CD4-positive, alpha-beta T cell (primary cell): ENCODE measurements around the gene TSBP1. TPM values are rescaled to one million over a fixed set of nuclear protein-coding genes. Genes with fewer than 3 reads are reported as not detected.

Experiments used
- ATAC-seq: fragments of 200-7000 bp; cut with Tn5 transposase; one replicate; pipeline ENCODE4 v1.10.0; 2022; ENCODE audit warnings: mild to moderate bottlenecking; ENCODE audit not compliant: poor library complexity
- CTCF ChIA-PET: fragments of 350-600 bp; sonication (Branson Sonifier 250); formaldehyde crosslinking; loops from one replicate; lab custom pipeline; 2021; ENCODE audit warnings: antibody characterized with exemption, inconsistent platforms; lab: Charles Lee
- POLR2A ChIA-PET: fragments of 350-600 bp; sonication (Branson Sonifier 250); formaldehyde crosslinking; loops from one replicate; lab custom pipeline; 2021; ENCODE audit warnings: antibody characterized with exemption, inconsistent platforms; lab: Charles Lee
- DNase-seq, 14 experiments: peaks; one replicate each; pipeline ENCODE4 v3.0.0-alpha.2; 2013 to 2020; ENCODE audit warnings: mixed read lengths in 2 of 14
- H3K27ac ChIP-seq, 2 donors: one replicate each; pipeline versions ENCODE4 v1.5.1 to v1.7.0; 2013; ENCODE audit warnings: low read length in 2 of 2, low read depth in 1 of 2, mild to moderate bottlenecking in 1 of 2
- H3K27me3 ChIP-seq, 2 experiments: 1 replicate in 1 of 2; 2 replicates in 1 of 2; pipeline versions ENCODE4 v1.6.1 to v1.7.0; 2013; ENCODE audit warnings: low read length in 2 of 2, control low read depth in 1 of 2, mild to moderate bottlenecking in 1 of 2, moderate library complexity in 1 of 2; ENCODE audit not compliant: insufficient read depth in 2 of 2, control insufficient read depth in 1 of 2
- H3K36me3 ChIP-seq: one replicate; pipeline ENCODE4 v1.6.1; 2013; ENCODE audit warnings: low read length, control low read depth; ENCODE audit not compliant: insufficient read depth
- H3K4me1 ChIP-seq: one replicate; pipeline ENCODE4 v1.6.1; 2013; ENCODE audit warnings: low read length, control low read depth; ENCODE audit not compliant: insufficient read depth
- H3K4me3 ChIP-seq: one replicate; pipeline ENCODE4 v1.5.1; 2013; ENCODE audit warnings: mild to moderate bottlenecking, low read length, moderate library complexity
- H3K9me3 ChIP-seq, 2 experiments: 1 replicate in 1 of 2; 2 replicates in 1 of 2; pipeline versions ENCODE4 v1.6.1 to v1.7.0; 2013; ENCODE audit warnings: low read length in 2 of 2, mild to moderate bottlenecking in 2 of 2, control low read depth in 1 of 2, moderate library complexity in 1 of 2; ENCODE audit not compliant: control insufficient read depth in 1 of 2, insufficient read depth in 1 of 2
- H3K27ac Mint-ChIP-seq: one replicate; pipeline ENCODE4 v1.8.0; 2020; ENCODE audit warnings: mixed read lengths
- H3K27me3 Mint-ChIP-seq: one replicate; pipeline ENCODE4 v1.8.0; 2021; ENCODE audit warnings: mixed read lengths
- H3K36me3 Mint-ChIP-seq: one replicate; pipeline ENCODE4 v1.8.0; 2021; ENCODE audit warnings: low read depth, mixed read lengths
- H3K4me1 Mint-ChIP-seq: one replicate; pipeline ENCODE4 v1.8.0; 2021; ENCODE audit warnings: low read depth, mixed read lengths
- H3K4me3 Mint-ChIP-seq: one replicate; pipeline ENCODE4 v1.8.0; 2020; ENCODE audit warnings: mild to moderate bottlenecking, mixed read lengths
- H3K9me3 Mint-ChIP-seq: one replicate; pipeline ENCODE4 v1.8.0; 2020; ENCODE audit warnings: mixed read lengths
- intact Hi-C, 2 experiments: fragments of 100-400 bp; cut with DNase I in 1 of 2; cut with micrococcal nuclease in 1 of 2; formaldehyde crosslinking; loops; one replicate each; pipeline versions ENCODE4 v1.15.1 to v1.9.0; 2023 to 2025; cut with DNase I, micrococcal nuclease
- total RNA-seq, 174 experiments: library from RNA in 2 of 174; stranded (reverse) in 2 of 174; gene quantifications; one replicate each; pipeline ENCODE4 v1.2.3 and lab custom pipeline; 2021 to 2026
- TF ChIP-seq, protein P1 (sequence below): fragments of 200-600 bp; IDR thresholded peaks from one replicate; pipeline ENCODE4 v1.8.0; 2022; ENCODE audit warnings: antibody characterized with exemption, mild to moderate bottlenecking

The TSBP1 gene
- total RNA-seq, 2 experiments from 2014 or later = not detected

DNA sequence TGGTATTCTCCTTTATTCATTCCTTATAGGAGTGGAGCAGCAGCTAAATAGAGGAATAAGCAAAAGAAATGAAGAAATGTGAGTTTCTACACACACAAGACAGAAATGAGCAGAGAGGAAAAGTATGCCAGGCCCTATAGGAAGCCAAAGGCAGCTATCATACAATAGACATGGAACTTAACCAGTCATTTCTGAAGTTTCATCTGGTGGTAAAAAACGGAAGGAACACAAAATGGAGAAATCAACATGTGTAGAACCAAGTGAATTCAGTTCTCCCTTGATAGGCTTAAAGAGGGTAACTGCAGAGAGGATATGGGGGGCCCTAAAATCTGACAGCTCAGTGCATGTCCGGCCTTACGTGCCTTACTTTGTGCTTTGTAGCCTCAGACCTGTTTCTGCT lies 44.6 kb downstream of the TSBP1 start:
- no peaks in the 10 kb centered on the region for H3K9me3 ChIP-seq
- no peaks in the 10 kb centered on the region for H3K9me3 Mint-ChIP-seq
- TF ChIP-seq, protein P1, sequence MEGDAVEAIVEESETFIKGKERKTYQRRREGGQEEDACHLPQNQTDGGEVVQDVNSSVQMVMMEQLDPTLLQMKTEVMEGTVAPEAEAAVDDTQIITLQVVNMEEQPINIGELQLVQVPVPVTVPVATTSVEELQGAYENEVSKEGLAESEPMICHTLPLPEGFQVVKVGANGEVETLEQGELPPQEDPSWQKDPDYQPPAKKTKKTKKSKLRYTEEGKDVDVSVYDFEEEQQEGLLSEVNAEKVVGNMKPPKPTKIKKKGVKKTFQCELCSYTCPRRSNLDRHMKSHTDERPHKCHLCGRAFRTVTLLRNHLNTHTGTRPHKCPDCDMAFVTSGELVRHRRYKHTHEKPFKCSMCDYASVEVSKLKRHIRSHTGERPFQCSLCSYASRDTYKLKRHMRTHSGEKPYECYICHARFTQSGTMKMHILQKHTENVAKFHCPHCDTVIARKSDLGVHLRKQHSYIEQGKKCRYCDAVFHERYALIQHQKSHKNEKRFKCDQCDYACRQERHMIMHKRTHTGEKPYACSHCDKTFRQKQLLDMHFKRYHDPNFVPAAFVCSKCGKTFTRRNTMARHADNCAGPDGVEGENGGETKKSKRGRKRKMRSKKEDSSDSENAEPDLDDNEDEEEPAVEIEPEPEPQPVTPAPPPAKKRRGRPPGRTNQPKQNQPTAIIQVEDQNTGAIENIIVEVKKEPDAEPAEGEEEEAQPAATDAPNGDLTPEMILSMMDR = no peak
- no peaks in the 10 kb centered on the region for H3K27me3 Mint-ChIP-seq
- H3K36me3 Mint-ChIP-seq = no peaks in the 10 kb centered on the region
- ChIA-PET CTCF (no interaction called here), POLR2A (no interaction called here)
- peaks cover 0 to 2% of the 10 kb centered on the region in 2 experiments for H3K27me3 ChIP-seq
- DNase-seq (peak in 2 of 14 experiments; percentile 10 to 11), ATAC-seq (no peak)
- no peak overlapping the region for H3K27ac Mint-ChIP-seq
- H3K27ac ChIP-seq = no peak overlapping the region
- H3K4me1 ChIP-seq = no peaks in the 10 kb centered on the region
- H3K4me3 ChIP-seq = no peak overlapping the region
- intact Hi-C loops = no loop called here
- H3K4me1 Mint-ChIP-seq = no peaks in the 10 kb centered on the region
- no peak overlapping the region for H3K4me3 Mint-ChIP-seq
- no peaks in the 10 kb centered on the region for H3K36me3 ChIP-seq

DNA sequence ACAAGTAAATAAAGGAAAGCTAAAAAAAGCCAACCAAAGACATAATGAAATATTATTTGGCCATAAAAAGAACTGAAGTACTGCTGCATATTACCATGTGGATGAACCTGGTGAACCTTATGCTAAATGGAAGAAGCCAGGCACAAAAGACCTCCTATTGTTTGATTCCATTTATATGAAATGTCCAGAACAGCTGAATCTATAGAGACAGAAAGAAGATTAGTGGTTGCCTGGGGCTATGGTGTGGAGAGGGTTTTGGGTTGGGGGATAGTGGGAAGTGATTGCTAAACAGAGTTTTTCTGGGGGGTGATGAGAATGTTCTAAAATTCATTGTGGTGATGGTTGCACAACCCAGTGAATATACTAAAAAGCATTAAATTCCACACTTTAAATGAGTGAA lies 53.2 kb downstream of the TSBP1 start:
- Mint-ChIP-seq H3K27ac (no peak overlapping the region), H3K9me3 (no peaks in the 10 kb centered on the region), H3K36me3 (no peaks in the 10 kb centered on the region), H3K27me3 (no peaks in the 10 kb centered on the region), H3K4me1 (no peaks in the 10 kb centered on the region), H3K4me3 (no peak overlapping the region)
- Histone ChIP-seq H3K27me3 (peaks cover 0 to 4% of the 10 kb centered on the region in 2 experiments), H3K36me3 (no peaks in the 10 kb centered on the region), H3K9me3 (no peaks in the 10 kb centered on the region), H3K4me1 (no peaks in the 10 kb centered on the region), H3K27ac (no peak overlapping the region), H3K4me3 (no peak overlapping the region)
- POLR2A ChIA-PET = no interaction called here
- ATAC-seq = no peak
- no peak for DNase-seq
- TF ChIP-seq, protein P1 = no peak
- CTCF ChIA-PET = no interaction called here
- intact Hi-C loops = no loop called here

DNA sequence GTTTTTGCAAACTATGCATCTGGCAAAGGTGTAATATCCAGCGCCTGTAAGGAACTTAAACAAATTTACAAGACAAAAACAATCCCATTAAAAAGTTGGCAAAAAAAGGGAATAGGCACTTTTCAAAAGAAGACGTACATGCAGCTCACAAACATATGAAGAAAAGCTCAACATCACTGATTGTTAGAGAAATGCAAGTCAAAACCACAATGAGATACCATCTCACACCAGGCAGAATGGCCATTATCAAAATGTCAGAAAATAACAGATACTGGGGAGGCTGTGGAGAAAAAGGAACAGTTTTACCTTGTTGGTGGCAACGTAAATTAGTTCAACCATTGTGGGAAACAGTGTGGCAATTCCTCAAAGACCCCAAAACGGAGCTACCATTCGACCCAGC lies 54.2 kb downstream of the TSBP1 start:
- intact Hi-C loops = no loop called here

More for the DNA sequence above, 54.2 kb downstream of the TSBP1 start:
- TF ChIP-seq, protein P1 = no peak
- Mint-ChIP-seq H3K9me3 (no peaks in the 10 kb centered on the region), H3K36me3 (no peaks in the 10 kb centered on the region), H3K27me3 (no peaks in the 10 kb centered on the region), H3K27ac (no peak overlapping the region), H3K4me1 (no peaks in the 10 kb centered on the region), H3K4me3 (no peak overlapping the region)
- no peaks in the 10 kb centered on the region for H3K4me1 ChIP-seq
- DNase-seq = no peak
- H3K36me3 ChIP-seq = no peaks in the 10 kb centered on the region
- POLR2A ChIA-PET = no interaction called here
- no peaks in the 10 kb centered on the region for H3K9me3 ChIP-seq
- ATAC-seq = no peak
- H3K27me3 ChIP-seq = peaks cover 0 to 4% of the 10 kb centered on the region in 2 experiments
- CTCF ChIA-PET = interaction anchor here (1.5 kb wide), 1 partner anchor 22 kb away, joined by 3 read pairs; no protein-coding TSS in a partner anchor
- no peak overlapping the region for H3K4me3 ChIP-seq
- H3K27ac ChIP-seq = no peak overlapping the region
